Right lobe of liver (tissue), 6 donors: ENCODE data around the gene FXYD1. TPM values are rescaled to one million over a fixed set of nuclear protein-coding genes. Genes with fewer than 3 reads are reported as not detected.
"Not testable (repeated sequence)": the region's sequence is repeated elsewhere in the genome, so short reads cannot be mapped to it uniquely, and the experiment has no call there.

Source experiments
- ATAC-seq, 4 donors: fragments of 200-7000 bp; cut with Tn5 transposase; one replicate each; pipeline ENCODE4 v1.9.1; 2020; ENCODE audit warnings: mild to moderate bottlenecking in 4 of 4, moderate library complexity in 4 of 4
- DNase-seq, 3 donors: peaks; one replicate each; pipeline ENCODE4 v3.0.0-alpha.2; 2020
- H3K27ac ChIP-seq, 3 donors: fragments of 200-600 bp; one replicate each; pipeline ENCODE4 v1.8.0; 2022
- H3K27me3 ChIP-seq, 2 donors: fragments of 200-600 bp; one replicate each; pipeline ENCODE4 v1.8.0; 2022
- H3K36me3 ChIP-seq, 4 donors: fragments of 200-600 bp; sonication (generic) in 1 of 4; one replicate each; pipeline versions ENCODE4 v1.5.1 to v1.8.0; 2017 to 2022; ENCODE audit warnings: control low read depth in 1 of 4
- H3K4me1 ChIP-seq, 4 donors: fragments of 200-600 bp; sonication (generic) in 1 of 4; one replicate each; pipeline versions ENCODE4 v1.5.1 to v1.8.0; 2017 to 2022; ENCODE audit warnings: control low read depth in 1 of 4
- H3K4me3 ChIP-seq, 3 donors: fragments of 200-600 bp; one replicate each; pipeline ENCODE4 v1.8.0; 2022
- H3K9me3 ChIP-seq, 4 donors: fragments of 200-600 bp; sonication (generic) in 1 of 4; one replicate each; pipeline versions ENCODE4 v1.5.1 to v1.8.0; 2017 to 2022; ENCODE audit warnings: control low read depth in 1 of 4
- POLR2A ChIP-seq: fragments of 450-650 bp; IDR thresholded peaks from one replicate; pipeline ENCODE4 v1.6.1; 2017; ENCODE audit warnings: antibody characterized with exemption, mild to moderate bottlenecking
- WGBS: methylation state at CpG from one replicate; pipeline ENCODE4 v1.1.6; 2018; ENCODE audit warnings: low coverage, low lambda C conversion rate; ENCODE audit not compliant: insufficient coverage; ENCODE audit errors: missing lambda C conversion rate; 5-methylcytosine and 5-hydroxymethylcytosine counted together
- intact Hi-C, 2 donors: fragments of 100-400 bp; cut with DNase I; formaldehyde crosslinking; loops; one replicate each; pipeline versions ENCODE4 v1.11.2 to v1.14.1; 2022
- total RNA-seq, 6 experiments: library from RNA; depleted of rRNA in 2 of 6; stranded (reverse); fragments of >200 nt in 2 of 6; fragmentation: NEBNext Ultra II Directional in 3 of 6; extraction: Animal tissue kit (Norgen Biotek cat#: 25700) in 3 of 6; gene quantifications; one replicate each; pipeline versions ENCODE4 v1.1.0 to v1.2.4, GENCODE V29; 2016 to 2023
- TF ChIP-seq, protein P1 (sequence below), 4 donors: fragments of 200-600 bp in 3 of 4; fragments of 450-650 bp in 1 of 4; IDR thresholded peaks; one replicate each; pipeline versions ENCODE4 v1.5.1 to v1.8.0; 2016 to 2022; ENCODE audit warnings: antibody characterized with exemption in 4 of 4, mild to moderate bottlenecking in 2 of 4
- donor health status: DM: no; HTN: yes; CAD: no.
- donor health status: DM: no; HTN: no; CAD: no.
- donor health status: DM: no; HTN: no; CAD: no.
- donor health status: DM: no; HTN: yes; CAD: no.
- donor health status: DM: no; HTN: yes; CAD: no.

FXYD1 gene
- total RNA-seq, 6 experiments from 2014 or later = 38.9 to 263 (median 140) TPM

DNA sequence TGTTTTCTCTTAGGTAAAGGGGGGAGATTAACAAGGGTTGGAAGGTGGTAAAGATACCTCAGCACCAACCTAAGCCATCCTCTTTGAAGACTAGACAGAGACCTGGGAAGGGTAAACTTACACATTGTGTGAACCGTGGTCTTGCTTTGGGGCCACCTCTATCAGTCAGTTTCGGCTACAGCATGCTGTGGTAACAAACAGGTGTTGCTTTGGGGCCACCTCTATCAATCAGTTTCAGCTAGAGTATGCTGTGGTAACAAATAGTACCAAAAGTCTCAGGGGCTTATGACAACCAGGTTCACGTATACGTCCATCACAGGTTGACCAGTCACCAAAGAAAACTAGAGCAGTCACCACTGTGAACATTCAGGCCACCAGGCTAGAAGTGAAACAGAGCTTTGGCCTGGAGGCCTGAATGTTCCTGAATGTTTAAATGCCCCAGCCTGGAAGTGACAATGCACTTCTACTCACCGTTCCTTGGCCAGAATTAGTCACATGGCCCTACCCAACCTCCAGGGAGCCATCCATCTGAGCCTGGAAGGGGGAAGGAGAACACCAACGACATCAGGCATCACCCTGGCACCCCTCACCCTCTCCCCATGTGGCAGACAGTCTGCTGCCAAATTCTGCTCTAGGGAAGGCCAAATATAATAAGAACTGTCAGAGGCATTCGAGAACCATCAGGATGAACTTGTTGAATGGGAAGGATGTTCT, 8.3 kb downstream of the FXYD1 start:
- DNase-seq = no peak
- H3K9me3 ChIP-seq = no peaks in the 10 kb centered on the region
- WGBS = 30% methylated on average over 3 of the region's 7 CpGs
- H3K27ac ChIP-seq = no peak overlapping the region
- H3K27me3 ChIP-seq = no peaks in the 10 kb centered on the region
- intact Hi-C loops = no loop called here
- no peak for ATAC-seq
- H3K4me1 ChIP-seq = peaks cover 0 to under 1% (median 0%) of the 10 kb centered on the region in 4 donors
- no peak overlapping the region for H3K4me3 ChIP-seq
- TF ChIP-seq POLR2A = no peak
- TF ChIP-seq, protein P1, sequence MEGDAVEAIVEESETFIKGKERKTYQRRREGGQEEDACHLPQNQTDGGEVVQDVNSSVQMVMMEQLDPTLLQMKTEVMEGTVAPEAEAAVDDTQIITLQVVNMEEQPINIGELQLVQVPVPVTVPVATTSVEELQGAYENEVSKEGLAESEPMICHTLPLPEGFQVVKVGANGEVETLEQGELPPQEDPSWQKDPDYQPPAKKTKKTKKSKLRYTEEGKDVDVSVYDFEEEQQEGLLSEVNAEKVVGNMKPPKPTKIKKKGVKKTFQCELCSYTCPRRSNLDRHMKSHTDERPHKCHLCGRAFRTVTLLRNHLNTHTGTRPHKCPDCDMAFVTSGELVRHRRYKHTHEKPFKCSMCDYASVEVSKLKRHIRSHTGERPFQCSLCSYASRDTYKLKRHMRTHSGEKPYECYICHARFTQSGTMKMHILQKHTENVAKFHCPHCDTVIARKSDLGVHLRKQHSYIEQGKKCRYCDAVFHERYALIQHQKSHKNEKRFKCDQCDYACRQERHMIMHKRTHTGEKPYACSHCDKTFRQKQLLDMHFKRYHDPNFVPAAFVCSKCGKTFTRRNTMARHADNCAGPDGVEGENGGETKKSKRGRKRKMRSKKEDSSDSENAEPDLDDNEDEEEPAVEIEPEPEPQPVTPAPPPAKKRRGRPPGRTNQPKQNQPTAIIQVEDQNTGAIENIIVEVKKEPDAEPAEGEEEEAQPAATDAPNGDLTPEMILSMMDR (IDR thresholded peaks at IDR 0.05) = no peak
- H3K36me3 ChIP-seq = peaks cover 0 to 1% (median 0%) of the 10 kb centered on the region in 4 donors

DNA sequence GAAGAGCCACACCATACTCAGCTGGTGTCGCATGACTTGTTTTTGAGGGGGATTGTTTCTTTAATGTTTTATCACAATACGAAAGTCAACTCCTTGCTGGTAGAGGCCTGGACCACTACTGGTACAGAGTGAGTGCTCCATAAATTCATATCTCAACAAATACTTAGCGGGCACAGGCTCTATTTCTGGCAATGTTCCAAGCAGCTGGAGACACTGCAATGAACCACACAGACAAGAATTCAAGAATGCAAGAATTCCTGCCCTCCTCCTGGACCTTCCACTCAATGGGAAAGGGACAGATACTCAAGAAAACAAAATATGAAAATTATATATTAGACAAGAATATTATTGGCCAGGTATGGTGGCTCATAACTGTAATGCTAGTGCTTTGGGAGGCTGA, 10.8 kb downstream of the FXYD1 start:
- TF ChIP-seq, protein P1 (IDR thresholded peaks at IDR 0.05) = no peak
- no peak for TF ChIP-seq POLR2A
- Histone ChIP-seq H3K27ac (no peak overlapping the region), H3K27me3 (peaks cover 0 to 6% of the 10 kb centered on the region in 2 donors), H3K36me3 (no peaks in the 10 kb centered on the region), H3K9me3 (no peaks in the 10 kb centered on the region), H3K4me1 (peaks cover 0 to 7% (median 0%) of the 10 kb centered on the region in 4 donors), H3K4me3 (no peak overlapping the region)
- DNase-seq (no peak), ATAC-seq (no peak)
- 95% methylated on average over 3 of the region's 3 CpGs for WGBS
- intact Hi-C loops = no loop called here

DNA sequence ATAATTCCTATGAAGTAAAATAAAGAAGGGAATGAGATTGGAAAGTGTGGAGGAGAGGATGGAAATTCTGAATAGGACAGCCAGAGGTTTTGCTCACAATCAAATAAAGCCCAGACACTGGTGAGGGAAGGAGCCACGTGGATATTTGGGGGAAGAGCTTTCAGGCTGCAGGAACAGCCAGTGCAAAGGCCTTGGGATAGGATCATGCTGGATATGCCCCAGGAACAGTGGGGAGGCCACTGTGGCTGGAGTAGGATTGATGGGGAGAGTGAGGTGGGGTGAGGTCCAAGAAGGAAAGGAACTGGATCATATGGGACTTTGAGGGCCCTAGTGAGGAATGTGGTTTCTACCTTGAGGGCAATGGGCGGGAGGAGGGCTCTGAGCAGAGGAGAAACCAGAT, 11.8 kb downstream of the FXYD1 start:
- 60% methylated on average over 1 of the region's 2 CpGs for WGBS
- Histone ChIP-seq H3K4me1 (peaks cover 0 to 7% (median 0%) of the 10 kb centered on the region in 4 donors), H3K9me3 (no peaks in the 10 kb centered on the region), H3K36me3 (no peaks in the 10 kb centered on the region), H3K4me3 (no peak overlapping the region), H3K27me3 (peaks cover 0 to 6% of the 10 kb centered on the region in 2 donors), H3K27ac (no peak overlapping the region)
- no peak for DNase-seq
- no peak for ATAC-seq
- no peak for TF ChIP-seq POLR2A
- TF ChIP-seq, protein P1 (IDR thresholded peaks at IDR 0.05) = no peak
- intact Hi-C loops = no loop called here

DNA sequence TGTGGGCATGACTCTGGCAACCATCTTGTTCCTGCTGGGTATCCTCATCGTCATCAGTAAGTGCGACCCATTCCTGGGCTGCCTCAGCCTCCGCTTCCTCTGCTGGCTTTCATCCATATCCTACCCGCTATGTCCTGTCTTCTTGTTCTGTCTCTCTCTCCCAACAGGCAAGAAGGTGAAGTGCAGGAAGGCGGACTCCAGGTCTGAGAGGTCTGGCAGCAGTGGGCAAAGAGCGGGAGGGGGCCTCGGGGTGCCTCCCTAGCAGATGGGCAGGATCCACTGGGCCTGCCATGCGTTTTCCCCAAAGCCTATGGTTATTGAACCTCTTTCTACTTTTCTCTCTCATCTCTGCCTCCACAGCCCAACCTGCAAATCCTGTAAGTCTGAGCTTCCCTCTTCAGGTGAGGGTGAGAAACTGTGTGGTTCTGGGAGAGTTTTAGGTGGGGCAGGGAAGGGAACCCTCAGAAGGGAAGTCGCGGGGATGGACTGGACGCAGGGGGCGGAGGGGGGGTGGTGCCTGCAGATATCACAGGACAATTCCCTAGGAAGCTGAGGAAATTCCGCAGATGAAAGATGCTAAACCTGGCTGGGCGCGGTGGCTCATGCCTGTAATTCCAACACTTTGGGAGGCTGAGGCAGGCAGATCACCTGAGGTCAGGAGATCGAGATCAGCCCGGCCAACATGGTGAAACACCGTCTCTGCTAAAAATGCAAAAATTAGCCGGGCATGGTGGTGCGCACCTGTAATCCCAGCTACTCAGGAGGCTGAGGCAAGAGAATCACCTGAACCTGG, 12.8 kb downstream of the FXYD1 start:
- no peaks in the 10 kb centered on the region for H3K9me3 ChIP-seq
- no peaks in the 10 kb centered on the region for H3K36me3 ChIP-seq
- intact Hi-C loops = no loop called here
- ATAC-seq (no peak), DNase-seq (no peak)
- peaks cover 0 to 6% of the 10 kb centered on the region in 2 donors for H3K27me3 ChIP-seq
- H3K4me3 ChIP-seq = no peak overlapping the region
- 78% methylated on average over 14 of the region's 20 CpGs for WGBS
- no peak for TF ChIP-seq POLR2A
- H3K4me1 ChIP-seq = peaks cover 0 to 7% (median 0%) of the 10 kb centered on the region in 4 donors
- H3K27ac ChIP-seq = no peak overlapping the region

DNA sequence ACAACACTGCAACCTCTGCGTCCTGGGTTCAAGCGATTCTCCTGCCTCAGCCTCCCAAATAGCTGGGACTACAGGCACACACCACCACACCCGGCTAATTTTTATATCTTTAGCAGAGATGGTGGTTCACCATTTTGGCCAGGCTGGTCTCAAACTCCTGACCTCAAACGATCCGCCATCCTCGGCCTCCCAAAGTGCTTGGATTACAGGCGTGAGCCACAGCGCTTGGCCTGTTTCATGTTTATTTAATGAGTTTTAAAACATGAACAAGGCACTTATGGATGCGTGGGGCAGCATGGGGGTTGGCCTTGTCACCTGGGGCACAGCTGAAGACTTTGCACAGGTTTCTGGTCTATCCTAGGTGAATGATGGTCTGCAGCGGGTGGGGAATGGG, 14.5 kb downstream of the FXYD1 start:
- H3K36me3 ChIP-seq, ATAC-seq, H3K27ac ChIP-seq, H3K4me3 ChIP-seq, intact Hi-C loops, H3K4me1 ChIP-seq, H3K9me3 ChIP-seq, DNase-seq, H3K27me3 ChIP-seq: not testable (repeated sequence)
- WGBS = 60% methylated on average over 8 of the region's 10 CpGs
